GM23338 (cell line): Measurements from ENCODE around the gene OTP. TPM values are rescaled to one million over a fixed set of nuclear protein-coding genes. Genes with fewer than 3 reads are reported as not detected.
"Not testable (repeated sequence)": the region's sequence is repeated elsewhere in the genome, so short reads cannot be mapped to it uniquely, and the experiment has no call there.

Source experiments
- ATAC-seq: fragments of 200-7000 bp; cut with Tn5 transposase; 3 replicates; pipeline ENCODE4 v1.9.1; 2020
- DNase-seq: peaks from one replicate; pipeline ENCODE4 v3.0.0-alpha.2; 2015; ENCODE audit warnings: low spot score
- H2AFZ ChIP-seq: fragments of 200-600 bp; sonication (generic); 2 replicates; pipeline ENCODE4 v1.8.0; 2016; ENCODE audit warnings: antibody characterized with exemption, mild to moderate bottlenecking, moderate library complexity
- H3F3A ChIP-seq: fragments of 200-600 bp; sonication (generic); replicated peaks from 2 replicates; pipeline ENCODE4 v1.8.0; 2017; ENCODE audit warnings: antibody characterized with exemption, mixed run types, low read depth
- H3K27ac ChIP-seq: fragments of 200-600 bp; sonication (generic); 2 replicates; pipeline ENCODE4 v1.6.1; 2016; ENCODE audit warnings: low read depth
- H3K27me3 ChIP-seq: fragments of 200-600 bp; sonication (generic); 2 replicates; pipeline ENCODE4 v1.8.0; 2016; ENCODE audit warnings: mild to moderate bottlenecking, mixed run types, moderate library complexity; ENCODE audit not compliant: insufficient read depth
- H3K36me3 ChIP-seq: fragments of 200-600 bp; sonication (generic); 2 replicates; pipeline ENCODE4 v1.8.0; 2016; ENCODE audit warnings: mild to moderate bottlenecking; ENCODE audit not compliant: insufficient read depth
- H3K4me1 ChIP-seq: fragments of 200-600 bp; sonication (generic); 2 replicates; pipeline ENCODE4 v1.8.0; 2016; ENCODE audit warnings: mild to moderate bottlenecking, moderate library complexity; ENCODE audit not compliant: insufficient read depth
- H3K4me2 ChIP-seq: fragments of 200-600 bp; sonication (generic); 2 replicates; pipeline ENCODE4 v1.7.1; 2017; ENCODE audit warnings: mixed run types
- H3K4me3 ChIP-seq: fragments of 200-600 bp; sonication (generic); 2 replicates; pipeline ENCODE4 v1.6.1; 2016; ENCODE audit warnings: mixed run types
- H3K79me2 ChIP-seq: fragments of 200-600 bp; sonication (generic); replicated peaks from 2 replicates; pipeline ENCODE4 v1.8.0; 2017; ENCODE audit warnings: mild to moderate bottlenecking; ENCODE audit not compliant: insufficient read depth
- H3K9me2 ChIP-seq: fragments of 200-600 bp; sonication (generic); 2 replicates; pipeline ENCODE4 v1.8.0; 2017; ENCODE audit not compliant: insufficient read depth
- H4K20me1 ChIP-seq: fragments of 200-600 bp; sonication (generic); replicated peaks from 2 replicates; pipeline ENCODE4 v1.8.0; 2017; ENCODE audit warnings: mild to moderate bottlenecking; ENCODE audit not compliant: insufficient read depth
- H3K27ac Mint-ChIP-seq: 2 replicates; pipeline ENCODE4 v1.8.0; 2020; ENCODE audit warnings: inconsistent platforms, mild to moderate bottlenecking, moderate library complexity, mixed read lengths
- H3K27me3 Mint-ChIP-seq: 3 replicates; pipeline ENCODE4 v1.8.0; 2022; ENCODE audit warnings: low read depth, mild to moderate bottlenecking, moderate library complexity, mixed read lengths, inconsistent platforms; ENCODE audit not compliant: insufficient read depth, poor library complexity
- H3K36me3 Mint-ChIP-seq: 3 replicates; pipeline ENCODE4 v1.8.0; 2021; ENCODE audit warnings: low read depth, mild to moderate bottlenecking, inconsistent platforms, moderate library complexity, mixed read lengths
- H3K4me1 Mint-ChIP-seq: 3 replicates; pipeline ENCODE4 v1.8.0; 2020; ENCODE audit warnings: mild to moderate bottlenecking, inconsistent platforms, mixed read lengths
- H3K4me3 Mint-ChIP-seq: 3 replicates; pipeline ENCODE4 v1.8.0; 2021; ENCODE audit warnings: moderate library complexity, mild to moderate bottlenecking, inconsistent platforms, mixed read lengths
- H3K9me3 Mint-ChIP-seq: 3 replicates; pipeline ENCODE4 v1.8.0; 2020; ENCODE audit warnings: moderate library complexity, mild to moderate bottlenecking, inconsistent platforms, mixed read lengths
- CREB1 ChIP-seq: fragments of 250-450 bp; sonication (Bioruptor Pico); IDR thresholded peaks from 2 replicates; pipeline ENCODE4 v1.5.0; 2020; ENCODE audit warnings: low read depth, mild to moderate bottlenecking, moderate library complexity
- EZH2phosphoT487 ChIP-seq: fragments of 200-600 bp; sonication (generic); IDR thresholded peaks from one replicate; pipeline ENCODE4 v1.8.1; 2018; ENCODE audit warnings: antibody characterized with exemption; ENCODE audit not compliant: unreplicated experiment
- NANOG ChIP-seq: IDR thresholded peaks from 2 replicates; pipeline ENCODE4 v1.6.1; 2016; ENCODE audit warnings: antibody characterized with exemption, borderline replicate concordance
- ZNF331 ChIP-seq: fragments of 250-450 bp; sonication (Bioruptor Pico); IDR thresholded peaks from 2 replicates; pipeline ENCODE4 v1.5.0; 2020; ENCODE audit warnings: low read depth, mild to moderate bottlenecking, moderate library complexity
- polyA plus RNA-seq: library from polyadenylated mRNA; unstranded; fragments of >200 nt; fragmentation: Nextera tagmentation; extraction: Ambion mirVana; gene quantifications from 2 replicates; pipeline ENCODE4 v1.2.1, GENCODE V29; 2016
- total RNA-seq: library from RNA; depleted of rRNA; stranded (reverse); fragments of >200 nt; shearing (Covaris generic); gene quantifications from 2 replicates; pipeline ENCODE4 v1.2.3, GENCODE V29; 2014
- TF ChIP-seq, protein P1 (sequence below): IDR thresholded peaks from one replicate; pipeline ENCODE4 v1.6.1; 2018; ENCODE audit warnings: antibody characterized with exemption; ENCODE audit not compliant: unreplicated experiment
- TF ChIP-seq, protein P2 (sequence below): fragments of 250-450 bp; sonication (Bioruptor Pico); IDR thresholded peaks from 2 replicates; pipeline ENCODE4 v1.5.0; 2020; ENCODE audit warnings: mild to moderate bottlenecking, moderate library complexity

Gene OTP
- total and polyA plus RNA-seq, 2 experiments from 2014 or later = not detected

DNA sequence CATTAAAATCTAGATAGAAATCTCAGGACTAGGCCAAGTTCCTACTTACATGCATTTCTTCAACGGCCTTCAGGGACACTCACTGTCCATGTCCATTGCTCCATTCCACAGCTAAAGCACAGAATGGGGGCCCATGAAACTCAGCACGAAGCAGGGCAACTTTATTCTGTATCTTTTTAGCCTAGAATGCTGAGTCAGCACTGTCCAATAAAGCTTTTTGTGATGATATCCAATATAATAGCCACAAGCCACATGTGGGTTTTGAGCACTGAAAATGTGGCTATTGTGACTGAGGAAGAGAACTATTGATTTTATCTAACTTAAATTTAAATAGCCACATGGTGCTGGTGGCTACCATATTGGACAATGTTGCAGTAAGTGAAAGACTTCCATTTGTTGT is 21.6 kb downstream of the OTP start:
- Histone ChIP-seq H3K4me1 (no peaks in the 10 kb centered on the region), H3K4me3 (no peak overlapping the region), H3K27ac (no peak overlapping the region), H3K79me2 (no peaks in the 10 kb centered on the region), H3K27me3 (peaks cover 5% of the 10 kb centered on the region; the same call in 1 of the 2 replicates), H3K4me2 (no peak overlapping the region), H3K9me2 (no peaks in the 10 kb centered on the region), H3F3A (no peaks in the 10 kb centered on the region), H3K36me3 (no peaks in the 10 kb centered on the region), H4K20me1 (no peaks in the 10 kb centered on the region), H2AFZ (no peak overlapping the region)
- no peak for ATAC-seq
- H3K4me3 Mint-ChIP-seq = no peak overlapping the region
- H3K27ac Mint-ChIP-seq = no peak overlapping the region
- TF ChIP-seq ZNF331 (CRISPR knock-in tag) = no peak
- no peak for TF ChIP-seq CREB1 (CRISPR knock-in tag)
- TF ChIP-seq, protein P1, sequence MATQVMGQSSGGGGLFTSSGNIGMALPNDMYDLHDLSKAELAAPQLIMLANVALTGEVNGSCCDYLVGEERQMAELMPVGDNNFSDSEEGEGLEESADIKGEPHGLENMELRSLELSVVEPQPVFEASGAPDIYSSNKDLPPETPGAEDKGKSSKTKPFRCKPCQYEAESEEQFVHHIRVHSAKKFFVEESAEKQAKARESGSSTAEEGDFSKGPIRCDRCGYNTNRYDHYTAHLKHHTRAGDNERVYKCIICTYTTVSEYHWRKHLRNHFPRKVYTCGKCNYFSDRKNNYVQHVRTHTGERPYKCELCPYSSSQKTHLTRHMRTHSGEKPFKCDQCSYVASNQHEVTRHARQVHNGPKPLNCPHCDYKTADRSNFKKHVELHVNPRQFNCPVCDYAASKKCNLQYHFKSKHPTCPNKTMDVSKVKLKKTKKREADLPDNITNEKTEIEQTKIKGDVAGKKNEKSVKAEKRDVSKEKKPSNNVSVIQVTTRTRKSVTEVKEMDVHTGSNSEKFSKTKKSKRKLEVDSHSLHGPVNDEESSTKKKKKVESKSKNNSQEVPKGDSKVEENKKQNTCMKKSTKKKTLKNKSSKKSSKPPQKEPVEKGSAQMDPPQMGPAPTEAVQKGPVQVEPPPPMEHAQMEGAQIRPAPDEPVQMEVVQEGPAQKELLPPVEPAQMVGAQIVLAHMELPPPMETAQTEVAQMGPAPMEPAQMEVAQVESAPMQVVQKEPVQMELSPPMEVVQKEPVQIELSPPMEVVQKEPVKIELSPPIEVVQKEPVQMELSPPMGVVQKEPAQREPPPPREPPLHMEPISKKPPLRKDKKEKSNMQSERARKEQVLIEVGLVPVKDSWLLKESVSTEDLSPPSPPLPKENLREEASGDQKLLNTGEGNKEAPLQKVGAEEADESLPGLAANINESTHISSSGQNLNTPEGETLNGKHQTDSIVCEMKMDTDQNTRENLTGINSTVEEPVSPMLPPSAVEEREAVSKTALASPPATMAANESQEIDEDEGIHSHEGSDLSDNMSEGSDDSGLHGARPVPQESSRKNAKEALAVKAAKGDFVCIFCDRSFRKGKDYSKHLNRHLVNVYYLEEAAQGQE = no peak
- TF ChIP-seq, protein P2, sequence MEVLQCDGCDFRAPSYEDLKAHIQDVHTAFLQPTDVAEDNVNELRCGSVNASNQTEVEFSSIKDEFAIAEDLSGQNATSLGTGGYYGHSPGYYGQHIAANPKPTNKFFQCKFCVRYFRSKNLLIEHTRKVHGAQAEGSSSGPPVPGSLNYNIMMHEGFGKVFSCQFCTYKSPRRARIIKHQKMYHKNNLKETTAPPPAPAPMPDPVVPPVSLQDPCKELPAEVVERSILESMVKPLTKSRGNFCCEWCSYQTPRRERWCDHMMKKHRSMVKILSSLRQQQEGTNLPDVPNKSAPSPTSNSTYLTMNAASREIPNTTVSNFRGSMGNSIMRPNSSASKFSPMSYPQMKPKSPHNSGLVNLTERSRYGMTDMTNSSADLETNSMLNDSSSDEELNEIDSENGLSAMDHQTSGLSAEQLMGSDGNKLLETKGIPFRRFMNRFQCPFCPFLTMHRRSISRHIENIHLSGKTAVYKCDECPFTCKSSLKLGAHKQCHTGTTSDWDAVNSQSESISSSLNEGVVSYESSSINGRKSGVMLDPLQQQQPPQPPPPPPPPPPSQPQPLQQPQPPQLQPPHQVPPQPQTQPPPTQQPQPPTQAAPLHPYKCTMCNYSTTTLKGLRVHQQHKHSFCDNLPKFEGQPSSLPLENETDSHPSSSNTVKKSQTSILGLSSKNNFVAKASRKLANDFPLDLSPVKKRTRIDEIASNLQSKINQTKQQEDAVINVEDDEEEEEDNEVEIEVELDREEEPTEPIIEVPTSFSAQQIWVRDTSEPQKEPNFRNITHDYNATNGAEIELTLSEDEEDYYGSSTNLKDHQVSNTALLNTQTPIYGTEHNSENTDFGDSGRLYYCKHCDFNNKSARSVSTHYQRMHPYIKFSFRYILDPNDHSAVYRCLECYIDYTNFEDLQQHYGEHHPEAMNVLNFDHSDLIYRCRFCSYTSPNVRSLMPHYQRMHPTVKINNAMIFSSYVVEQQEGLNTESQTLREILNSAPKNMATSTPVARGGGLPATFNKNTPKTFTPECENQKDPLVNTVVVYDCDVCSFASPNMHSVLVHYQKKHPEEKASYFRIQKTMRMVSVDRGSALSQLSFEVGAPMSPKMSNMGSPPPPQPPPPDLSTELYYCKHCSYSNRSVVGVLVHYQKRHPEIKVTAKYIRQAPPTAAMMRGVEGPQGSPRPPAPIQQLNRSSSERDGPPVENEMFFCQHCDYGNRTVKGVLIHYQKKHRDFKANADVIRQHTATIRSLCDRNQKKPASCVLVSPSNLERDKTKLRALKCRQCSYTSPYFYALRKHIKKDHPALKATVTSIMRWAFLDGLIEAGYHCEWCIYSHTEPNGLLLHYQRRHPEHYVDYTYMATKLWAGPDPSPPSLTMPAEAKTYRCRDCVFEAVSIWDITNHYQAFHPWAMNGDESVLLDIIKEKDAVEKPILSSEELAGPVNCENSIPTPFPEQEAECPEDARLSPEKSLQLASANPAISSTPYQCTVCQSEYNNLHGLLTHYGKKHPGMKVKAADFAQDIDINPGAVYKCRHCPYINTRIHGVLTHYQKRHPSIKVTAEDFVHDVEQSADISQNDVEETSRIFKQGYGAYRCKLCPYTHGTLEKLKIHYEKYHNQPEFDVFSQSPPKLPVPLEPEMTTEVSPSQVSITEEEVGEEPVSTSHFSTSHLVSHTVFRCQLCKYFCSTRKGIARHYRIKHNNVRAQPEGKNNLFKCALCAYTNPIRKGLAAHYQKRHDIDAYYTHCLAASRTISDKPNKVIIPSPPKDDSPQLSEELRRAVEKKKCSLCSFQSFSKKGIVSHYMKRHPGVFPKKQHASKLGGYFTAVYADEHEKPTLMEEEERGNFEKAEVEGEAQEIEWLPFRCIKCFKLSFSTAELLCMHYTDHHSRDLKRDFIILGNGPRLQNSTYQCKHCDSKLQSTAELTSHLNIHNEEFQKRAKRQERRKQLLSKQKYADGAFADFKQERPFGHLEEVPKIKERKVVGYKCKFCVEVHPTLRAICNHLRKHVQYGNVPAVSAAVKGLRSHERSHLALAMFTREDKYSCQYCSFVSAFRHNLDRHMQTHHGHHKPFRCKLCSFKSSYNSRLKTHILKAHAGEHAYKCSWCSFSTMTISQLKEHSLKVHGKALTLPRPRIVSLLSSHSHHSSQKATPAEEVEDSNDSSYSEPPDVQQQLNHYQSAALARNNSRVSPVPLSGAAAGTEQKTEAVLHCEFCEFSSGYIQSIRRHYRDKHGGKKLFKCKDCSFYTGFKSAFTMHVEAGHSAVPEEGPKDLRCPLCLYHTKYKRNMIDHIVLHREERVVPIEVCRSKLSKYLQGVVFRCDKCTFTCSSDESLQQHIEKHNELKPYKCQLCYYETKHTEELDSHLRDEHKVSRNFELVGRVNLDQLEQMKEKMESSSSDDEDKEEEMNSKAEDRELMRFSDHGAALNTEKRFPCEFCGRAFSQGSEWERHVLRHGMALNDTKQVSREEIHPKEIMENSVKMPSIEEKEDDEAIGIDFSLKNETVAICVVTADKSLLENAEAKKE (CRISPR knock-in tag) = no peak
- no peak for TF ChIP-seq EZH2phosphoT487
- TF ChIP-seq NANOG = no peak
- peaks cover 4% of the 10 kb centered on the region; the same call in 2 of the 3 replicates for H3K9me3 Mint-ChIP-seq
- no peaks in the 10 kb centered on the region for H3K36me3 Mint-ChIP-seq
- DNase-seq = no peak
- peaks cover 1% of the 10 kb centered on the region for H3K27me3 Mint-ChIP-seq
- peaks cover 14% of the 10 kb centered on the region; the same call in 2 of the 3 replicates for H3K4me1 Mint-ChIP-seq

DNA sequence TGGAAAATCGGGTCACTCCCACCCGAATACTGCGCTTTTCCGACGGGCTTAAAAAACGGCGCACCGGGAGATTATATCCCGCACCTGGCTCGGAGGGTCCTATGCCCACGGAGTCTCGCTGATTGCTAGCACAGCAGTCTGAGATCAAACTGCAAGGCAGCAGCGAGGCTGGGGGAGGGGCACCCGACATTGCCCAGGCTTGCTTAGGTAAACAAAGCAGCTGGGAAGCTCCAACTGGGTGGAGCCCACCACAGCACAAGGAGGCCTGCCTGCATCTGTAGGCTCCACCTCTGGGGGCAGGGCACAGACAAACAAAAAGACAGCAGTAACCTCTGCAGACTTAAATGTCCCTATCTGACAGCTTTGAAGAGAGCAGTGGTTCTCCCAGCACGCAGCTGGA is 29.6 kb downstream of the OTP start:
- H3K27me3 Mint-ChIP-seq, H3K4me2 ChIP-seq, H3F3A ChIP-seq, H3K4me3 ChIP-seq, H3K27me3 ChIP-seq, H3K4me3 Mint-ChIP-seq, H3K4me1 Mint-ChIP-seq, H3K9me2 ChIP-seq, H2AFZ ChIP-seq, H3K36me3 Mint-ChIP-seq, H3K4me1 ChIP-seq, H3K79me2 ChIP-seq, ATAC-seq, H3K27ac ChIP-seq, H3K36me3 ChIP-seq, DNase-seq, H3K27ac Mint-ChIP-seq, H4K20me1 ChIP-seq: not testable (repeated sequence)
- peaks cover 32% of the 10 kb centered on the region for H3K9me3 Mint-ChIP-seq
